Motor neuron (in vitro differentiated cells): Measurements from ENCODE around the gene RFTN1. TPM values are rescaled to one million over a fixed set of nuclear protein-coding genes. Genes with fewer than 3 reads are reported as not detected.
A peak's percentile ranks its signal among the peaks of the same experiment; 100 is the strongest.

ENCODE experiments used
- ATAC-seq, 8 experiments: fragments of 200-7000 bp; cut with Tn5 transposase; replicated peaks in 6 of 8; 2 replicates each; pipeline ENCODE4 v1.8.0; 2021; ENCODE audit warnings: mild to moderate bottlenecking in 8 of 8, moderate library complexity in 8 of 8
- H3K27ac ChIP-seq, 2 donors: fragments of 250-450 bp; sonication (Bioruptor Pico); 2 replicates each; pipeline ENCODE4 v1.9.0; 2021; ENCODE audit warnings: antibody characterized with exemption in 2 of 2, mild to moderate bottlenecking in 2 of 2, moderate library complexity in 1 of 2
- H3K4me1 ChIP-seq, 2 donors: fragments of 250-450 bp; sonication (Bioruptor Pico); replicated peaks in 1 of 2; 2 replicates each; pipeline ENCODE4 v1.6.1; 2021; ENCODE audit warnings: antibody characterized with exemption in 2 of 2, mild to moderate bottlenecking in 2 of 2, moderate library complexity in 1 of 2
- H3K4me3 ChIP-seq, 5 donors: fragments of 250-450 bp; sonication (Bioruptor Pico); 2 replicates each; pipeline ENCODE4 v1.9.0; 2021; ENCODE audit warnings: antibody characterized with exemption in 5 of 5, mild to moderate bottlenecking in 5 of 5, moderate library complexity in 4 of 5
- WGBS, 10 experiments: fragments of 450-650 bp; shearing (Covaris generic); methylation state at CpG; one replicate each; pipeline ENCODE4 v1.0.0; 2022; 5-methylcytosine and 5-hydroxymethylcytosine counted together
- in situ Hi-C, 9 experiments: fragments of 400-800 bp; cut with MboI; loops; one replicate each; pipeline ENCODE4 v1.15.0; 2021; ENCODE audit warnings: low sequenced_read_pairs in 9 of 9, low pct_unique_long_range_greater_than_20kb in 2 of 9; ENCODE audit not compliant: unreplicated experiment in 9 of 9
- total RNA-seq, 8 experiments: library from RNA; unstranded; fragments of 300-600 nt; gene quantifications; 2 replicates each; pipeline versions ENCODE4 v1.2.3 to v1.2.4, GENCODE V29; 2022

The RFTN1 gene
- total RNA-seq, 8 experiments from 2014 or later, result 2.4 to 27.9 (median 6.7) TPM

DNA sequence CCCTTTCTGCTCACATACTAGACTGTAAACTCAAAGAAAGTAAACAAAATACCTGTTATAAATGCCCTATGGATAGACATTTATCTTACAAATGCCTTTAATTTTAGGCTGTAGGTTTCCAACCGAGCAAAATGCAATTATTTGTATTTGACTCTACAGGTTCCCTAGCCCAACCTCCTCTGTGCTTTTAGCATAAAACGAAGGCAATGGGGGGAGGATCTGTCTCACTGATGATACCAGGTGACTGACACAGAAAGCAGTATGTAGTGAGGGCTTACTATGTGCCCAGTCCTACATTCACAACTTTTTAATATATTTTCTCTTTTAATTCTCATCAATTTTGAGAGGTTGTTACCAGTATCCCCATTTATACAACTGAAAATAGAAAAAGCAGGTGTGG is 161.1 kb downstream of the RFTN1 start:
- no peak for ATAC-seq
- in situ Hi-C loops, result no loop called here
- peaks cover under 1 to 5% of the 10 kb centered on the region in 2 donors for H3K4me1 ChIP-seq
- no peak overlapping the region for H3K4me3 ChIP-seq
- 0 to 100% (median 61%) methylated on average over 1 to 2 of the region's 2 CpGs; no CpG with 5 or more reads in 2 of the 10 experiments for WGBS, 10 experiments
- H3K27ac ChIP-seq, result no peak overlapping the region

DNA sequence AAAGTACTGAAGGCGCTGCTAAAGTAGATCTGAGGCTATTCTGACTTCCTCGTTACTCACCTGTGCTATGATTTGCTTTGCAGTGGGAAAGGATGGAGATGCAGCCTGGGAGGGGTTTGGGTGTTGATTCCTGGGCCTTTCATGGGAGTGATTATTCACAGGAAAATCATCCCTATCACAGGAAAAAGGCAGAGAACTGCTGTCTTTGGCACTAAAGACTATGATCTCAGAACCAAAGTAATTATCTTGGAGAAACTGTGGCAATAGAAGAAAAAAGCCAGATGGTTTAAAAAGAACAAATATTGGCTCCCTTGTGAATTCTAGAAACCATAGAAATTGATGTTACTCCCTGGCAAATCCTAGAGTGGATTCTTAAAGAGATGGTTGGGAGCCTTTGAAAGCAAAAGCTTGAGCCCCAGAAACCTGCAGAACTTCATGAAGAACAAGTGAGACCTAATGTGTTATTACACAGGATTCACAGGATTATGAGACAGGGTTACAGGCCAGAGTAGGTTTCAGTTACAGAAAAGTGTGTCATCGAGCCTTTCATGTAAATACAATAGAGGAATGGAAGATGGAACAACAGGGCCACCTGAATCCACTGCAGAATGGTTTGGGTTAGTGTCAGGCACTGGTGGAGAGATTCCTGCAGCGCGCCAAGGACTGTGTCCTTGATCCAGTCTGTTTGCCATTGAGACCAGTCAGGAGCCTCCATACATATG is 162.7 kb downstream of the RFTN1 start:
- ATAC-seq, result peak in 2 of 8 experiments; percentile 29 to 49
- peaks cover 0 to 1% of the 10 kb centered on the region in 2 donors for H3K4me1 ChIP-seq
- H3K4me3 ChIP-seq, result no peak overlapping the region
- 17 to 100% (median 93%) methylated on average over 1 to 5 of the region's 5 CpGs; no CpG with 5 or more reads in 2 of the 10 experiments for WGBS, 10 experiments
- H3K27ac ChIP-seq, result no peak overlapping the region
- in situ Hi-C loops, result no loop called here

DNA sequence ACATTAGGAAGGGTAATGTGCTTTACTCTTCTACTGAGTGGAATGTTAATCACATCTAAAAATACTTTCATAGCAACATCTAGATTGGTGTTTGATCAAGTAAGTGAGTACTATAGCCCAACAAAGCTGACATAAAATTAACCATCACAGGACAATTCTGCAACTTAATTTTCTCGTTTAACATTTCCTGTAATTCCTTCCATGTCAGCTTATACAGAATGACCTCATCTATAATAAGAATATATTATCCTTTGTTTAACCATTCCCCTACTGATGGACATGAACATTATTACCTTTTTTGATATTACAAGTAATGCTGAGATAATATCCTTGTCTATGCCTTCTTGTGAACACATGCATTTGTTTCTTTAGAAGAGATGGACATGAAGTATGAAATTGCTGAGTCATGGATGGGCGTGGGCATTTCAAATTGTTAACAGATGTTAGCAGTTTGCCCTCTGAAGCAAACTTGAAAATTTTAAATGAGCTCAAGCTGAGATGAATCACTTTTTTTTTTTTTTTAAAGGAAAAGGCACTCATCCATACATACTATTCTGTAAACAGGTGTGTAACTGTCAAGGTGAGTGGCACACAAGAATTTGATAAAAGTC is 163.4 kb downstream of the RFTN1 start:
- 0 to 93% (median 11%) methylated on average over 1 to 2 of the region's 2 CpGs; no CpG with 5 or more reads in 2 of the 10 experiments for WGBS, 10 experiments
- ATAC-seq, result peak in 3 of 8 experiments; percentile 81 to 90 (median 85)

DNA sequence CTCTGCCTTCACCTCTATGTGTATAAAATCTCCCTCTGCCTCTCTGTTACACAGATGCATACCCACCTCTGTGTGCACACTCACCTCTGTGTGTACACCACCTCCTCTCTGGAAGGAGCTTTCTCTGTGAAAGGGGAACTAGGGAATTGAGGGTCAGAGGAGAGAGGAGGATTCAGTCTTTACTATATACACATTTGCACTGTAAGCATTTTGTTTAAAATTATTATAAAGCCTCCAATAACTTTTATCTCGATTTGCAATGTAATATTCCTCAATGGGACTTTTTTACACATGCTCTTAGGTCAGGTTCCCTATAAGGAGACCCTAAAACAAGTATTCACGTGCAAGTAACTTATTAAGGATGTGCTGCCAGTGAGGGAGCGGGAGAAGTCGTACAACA is 166.0 kb downstream of the RFTN1 start:
- WGBS, 10 experiments, result 80 to 100% (median 89%) methylated on average over 2 to 4 of the region's 4 CpGs; no CpG with 5 or more reads in 1 of the 10 experiments
- no peak overlapping the region for H3K4me3 ChIP-seq
- peaks cover 4 to 10% of the 10 kb centered on the region in 2 donors for H3K4me1 ChIP-seq
- no peak for ATAC-seq
- in situ Hi-C loops, result no loop called here
- no peak overlapping the region for H3K27ac ChIP-seq

More for the DNA sequence above, 163.4 kb downstream of the RFTN1 start:
- H3K27ac ChIP-seq, result no peak overlapping the region
- H3K4me3 ChIP-seq, result no peak overlapping the region
- H3K4me1 ChIP-seq, result peaks cover 1 to 8% of the 10 kb centered on the region in 2 donors
- in situ Hi-C loops, result no loop called here

DNA sequence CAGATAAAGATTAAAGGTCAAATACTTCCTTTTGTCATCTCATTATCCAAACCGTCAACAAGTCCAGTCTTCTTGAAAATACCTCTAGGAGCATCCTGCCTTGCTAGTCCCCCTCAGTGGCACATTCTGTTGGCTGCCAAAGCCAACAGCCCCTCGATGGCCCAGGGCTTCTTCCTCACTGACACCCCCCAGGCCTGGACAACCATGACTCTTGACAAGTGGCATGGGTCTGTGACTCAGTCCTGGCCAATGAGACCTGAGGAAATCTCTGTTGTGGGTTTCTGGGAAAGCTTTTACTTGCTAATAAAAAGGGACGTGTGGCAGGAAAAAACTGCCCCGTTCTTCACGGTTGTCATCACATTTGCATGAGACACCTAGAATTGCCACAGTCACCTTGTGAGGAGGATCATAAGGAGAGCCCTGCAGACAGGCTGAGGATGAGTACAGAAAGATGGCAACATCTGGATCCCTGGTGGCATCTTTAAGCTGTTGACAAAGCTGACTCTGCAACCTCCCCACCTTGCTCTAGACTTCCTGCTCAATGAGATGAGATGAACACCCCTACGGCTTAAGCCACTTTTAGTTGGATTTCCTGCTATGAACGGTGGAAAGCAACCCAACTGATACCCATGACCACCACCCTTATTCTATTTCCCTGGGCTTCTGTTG is 167.0 kb downstream of the RFTN1 start:
- no peak for ATAC-seq

DNA sequence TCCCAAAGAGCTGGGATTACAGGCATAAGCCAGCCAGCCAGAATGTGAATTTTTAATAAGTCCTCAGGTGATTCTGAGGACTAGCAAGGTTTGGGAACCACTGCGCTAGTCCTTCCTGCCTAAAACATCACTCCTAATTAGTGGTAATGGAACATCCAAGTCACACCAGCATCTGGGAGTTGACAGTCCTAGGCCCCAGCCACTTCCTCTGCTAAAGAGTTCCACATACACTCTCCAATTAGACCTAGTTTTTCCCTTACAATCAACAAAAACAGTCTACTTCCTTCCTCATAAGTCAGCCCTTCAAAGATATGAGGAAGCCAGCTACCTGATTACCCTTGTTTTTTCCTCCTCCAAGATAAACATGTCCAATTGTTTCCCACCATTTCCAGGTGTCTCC is 170.4 kb downstream of the RFTN1 start:
- H3K27ac ChIP-seq, result no peak overlapping the region
- ATAC-seq, result no peak
- in situ Hi-C loops, result no loop called here
- peaks cover 4 to 16% of the 10 kb centered on the region in 2 donors for H3K4me1 ChIP-seq
- WGBS, 10 experiments, result 80 to 100% (median 88%) methylated on average over 1 of the region's 1 CpG; no CpG with 5 or more reads in 7 of the 10 experiments
- no peak overlapping the region for H3K4me3 ChIP-seq

More for the DNA sequence above, 167.0 kb downstream of the RFTN1 start:
- Histone ChIP-seq H3K27ac (no peak overlapping the region), H3K4me1 (peaks cover 4 to 10% of the 10 kb centered on the region in 2 donors), H3K4me3 (no peak overlapping the region)
- WGBS, 10 experiments, result 84 to 100% (median 93%) methylated on average over 1 to 6 of the region's 7 CpGs; no CpG with 5 or more reads in 2 of the 10 experiments
- in situ Hi-C loops, result no loop called here

DNA sequence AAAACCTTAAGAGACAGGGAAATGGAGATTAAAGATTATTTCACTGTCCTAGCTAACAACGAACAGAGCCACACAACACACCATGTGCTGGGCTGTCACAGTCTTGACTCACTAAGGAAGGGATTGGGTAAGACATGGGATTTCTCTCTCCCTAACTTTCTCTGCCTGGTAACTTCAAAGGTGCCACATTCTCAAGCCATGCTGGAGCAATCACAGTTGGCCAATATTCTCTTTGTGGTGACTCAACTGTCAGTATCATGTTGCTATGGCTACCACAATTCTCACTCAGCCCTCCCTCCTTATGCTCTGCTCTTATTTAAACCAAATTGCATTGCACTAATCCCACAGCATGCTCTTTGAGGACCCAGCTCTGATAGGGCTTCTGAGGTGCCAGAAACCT is 174.5 kb downstream of the RFTN1 start:
- Histone ChIP-seq H3K4me3 (no peak overlapping the region), H3K27ac (no peak overlapping the region), H3K4me1 (peaks cover 0 to 7% of the 10 kb centered on the region in 2 donors)
- in situ Hi-C loops, result no loop called here
- peak; percentile 43 to 99 (median 70) for ATAC-seq
- 25 to 100% (median 82%) methylated on average over 1 of the region's 1 CpG; no CpG with 5 or more reads in 5 of the 10 experiments for WGBS, 10 experiments

DNA sequence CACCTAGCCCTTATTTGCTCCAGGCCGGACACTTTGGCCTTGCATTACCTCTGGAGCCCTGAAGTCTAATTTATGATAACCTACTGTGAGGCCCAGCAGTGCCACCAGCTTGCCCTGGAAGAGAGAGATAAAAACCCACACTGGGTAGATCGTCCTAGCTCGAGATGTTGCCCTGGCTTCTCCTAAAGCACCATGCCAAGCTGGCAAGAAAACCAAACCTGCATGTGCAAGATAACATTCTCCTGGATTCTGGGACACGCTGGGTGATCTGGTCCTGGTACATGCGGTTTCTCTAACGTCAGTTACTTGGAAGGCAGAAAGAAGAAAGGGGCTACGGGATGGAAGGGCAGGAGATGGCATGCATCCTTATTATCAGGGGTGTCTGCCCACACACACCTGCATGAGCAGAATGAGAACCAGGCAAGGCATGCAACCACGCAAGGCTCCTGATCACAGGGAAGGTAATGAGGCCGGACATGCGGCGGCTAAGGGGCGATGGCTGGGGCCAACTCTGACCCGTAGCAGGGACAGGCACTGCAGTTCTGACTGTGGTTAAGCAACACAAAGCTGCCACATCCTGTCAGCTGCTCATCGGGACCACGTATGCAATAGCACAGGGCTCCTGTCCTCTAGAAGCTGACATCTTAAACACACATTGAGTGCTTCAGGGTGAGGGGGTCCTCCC is 175.5 kb downstream of the RFTN1 start:
- Histone ChIP-seq H3K4me3 (no peak overlapping the region), H3K27ac (no peak overlapping the region), H3K4me1 (peaks cover 4 to 10% of the 10 kb centered on the region in 2 donors)
- ATAC-seq, result no peak
- in situ Hi-C loops, result no loop called here
- 71 to 100% (median 100%) methylated on average over 2 to 13 of the region's 15 CpGs; no CpG with 5 or more reads in 2 of the 10 experiments for WGBS, 10 experiments

DNA sequence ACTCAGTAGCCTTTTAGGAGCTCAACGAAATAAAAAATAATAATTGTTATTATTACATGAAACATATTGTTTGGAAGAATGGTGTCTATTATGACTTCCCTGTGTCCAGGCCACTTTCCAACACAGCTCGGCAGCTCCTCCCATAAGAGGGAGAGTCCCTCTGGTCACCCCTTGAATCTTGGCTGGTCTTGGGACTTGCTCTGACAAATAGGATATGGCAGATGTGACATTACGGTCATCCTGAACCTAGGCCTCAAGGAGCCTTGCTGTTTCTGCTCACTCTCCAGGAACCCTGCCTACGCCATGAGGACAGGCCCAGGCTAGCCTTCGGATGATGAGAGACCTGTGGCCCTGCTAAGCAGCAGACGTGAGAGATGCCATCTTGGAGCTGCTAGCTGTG is 176.7 kb downstream of the RFTN1 start:
- 60 to 100% (median 87%) methylated on average over 1 to 6 of the region's 6 CpGs; no CpG with 5 or more reads in 4 of the 10 experiments for WGBS, 10 experiments
- no peak overlapping the region for H3K4me3 ChIP-seq
- ATAC-seq, result no peak
- no peak overlapping the region for H3K27ac ChIP-seq
- in situ Hi-C loops, result no loop called here
- peaks cover 8 to 14% of the 10 kb centered on the region in 2 donors for H3K4me1 ChIP-seq

DNA sequence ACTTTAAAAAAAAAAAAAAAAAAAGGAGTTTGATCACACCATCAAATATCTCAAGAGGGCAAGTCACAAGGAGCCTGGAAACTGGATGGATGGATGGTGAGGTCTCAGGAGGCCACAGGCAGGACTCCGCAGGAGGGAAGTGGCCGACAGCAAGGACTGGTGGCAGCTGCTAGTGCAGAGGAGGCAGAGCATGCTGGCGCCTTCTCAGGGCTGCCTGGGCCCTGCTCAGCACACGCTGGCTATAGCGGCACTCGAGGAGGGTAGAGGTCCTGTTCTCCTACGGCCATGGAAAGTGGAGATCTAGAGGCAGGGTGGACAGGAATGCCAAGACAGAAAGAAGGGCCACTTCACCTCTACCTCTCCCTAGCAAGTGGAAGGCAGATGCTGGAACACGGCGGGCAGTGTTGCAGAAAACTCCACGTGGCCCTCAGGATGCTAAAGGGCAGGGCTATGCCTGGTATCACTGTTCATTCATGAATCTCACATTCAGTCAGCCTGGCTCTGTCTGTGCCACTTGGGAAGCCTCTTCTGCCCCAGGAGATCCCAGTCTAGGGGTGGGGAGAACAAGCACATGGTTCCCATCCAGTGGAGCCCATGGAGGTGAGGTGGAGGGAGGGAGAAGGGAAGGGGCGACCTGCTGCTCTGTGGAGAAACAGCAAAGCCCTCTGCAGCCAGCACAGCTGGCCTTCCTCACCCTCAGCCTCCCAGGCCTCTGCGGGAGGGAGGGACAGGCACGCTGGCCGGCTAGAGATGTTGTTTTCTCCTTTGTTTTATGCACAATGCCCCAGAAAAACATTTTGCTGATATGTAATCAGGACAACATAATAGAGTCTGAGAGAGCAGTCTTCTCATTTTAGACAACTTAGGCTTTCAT is 177.5 kb downstream of the RFTN1 start:
- in situ Hi-C loops, result no loop called here
- WGBS, 10 experiments, result 50 to 100% (median 78%) methylated on average over 1 to 6 of the region's 14 CpGs; no CpG with 5 or more reads in 2 of the 10 experiments
- no peak for ATAC-seq
- Histone ChIP-seq H3K4me3 (no peak overlapping the region), H3K27ac (no peak overlapping the region), H3K4me1 (peaks cover 8 to 14% of the 10 kb centered on the region in 2 donors)

DNA sequence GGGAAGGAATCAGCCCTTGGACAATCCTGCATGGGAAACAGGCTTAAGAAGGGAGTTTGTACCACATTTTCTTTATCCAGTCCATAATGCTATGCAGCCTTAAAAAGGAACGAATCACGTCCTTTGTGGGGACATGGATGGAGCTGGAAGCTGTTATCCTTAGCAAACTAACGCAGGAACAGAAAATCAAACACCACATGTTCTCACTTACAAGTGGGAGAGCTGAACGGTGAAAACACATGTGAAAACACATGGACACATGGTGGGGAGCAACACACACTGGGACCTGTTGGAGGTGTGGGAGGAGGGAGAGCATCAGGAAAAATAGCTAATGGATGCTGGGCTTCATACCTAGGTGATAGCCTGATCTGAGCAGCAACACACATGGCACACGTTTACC is 178.2 kb downstream of the RFTN1 start:
- in situ Hi-C loops, result no loop called here
- H3K4me3 ChIP-seq, result no peak overlapping the region
- ATAC-seq, result no peak
- H3K27ac ChIP-seq, result no peak overlapping the region
- 0 to 100% (median 85%) methylated on average over 1 to 4 of the region's 5 CpGs; no CpG with 5 or more reads in 3 of the 10 experiments for WGBS, 10 experiments
- peaks cover 13 to 15% of the 10 kb centered on the region in 2 donors for H3K4me1 ChIP-seq

DNA sequence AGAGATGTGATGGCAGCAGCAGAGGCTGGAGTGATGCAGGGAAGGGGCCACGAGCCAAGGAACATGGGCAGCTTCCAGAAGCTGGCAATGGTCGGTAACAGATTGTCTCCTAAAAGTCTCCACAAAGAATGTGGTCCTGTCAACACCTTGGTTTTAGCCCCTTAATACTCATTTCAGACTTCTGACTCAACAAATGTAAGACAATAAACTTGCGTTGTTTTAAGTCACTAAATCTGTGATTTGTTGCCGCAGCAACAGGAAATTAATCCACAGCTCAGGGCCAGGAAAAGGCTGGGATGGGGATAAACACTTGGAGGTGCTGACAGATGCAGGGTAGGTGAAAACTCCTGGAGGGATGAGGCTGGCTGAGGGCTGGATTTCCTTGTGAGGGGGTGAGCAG is 178.6 kb downstream of the RFTN1 start:
- Histone ChIP-seq H3K4me3 (no peak overlapping the region), H3K27ac (no peak overlapping the region), H3K4me1 (peaks cover 17 to 19% of the 10 kb centered on the region in 2 donors)
- peak in 1 of 8 experiments; percentile 40 for ATAC-seq
- in situ Hi-C loops, result no loop called here
- 14 to 95% (median 63%) methylated on average over 1 to 3 of the region's 4 CpGs; no CpG with 5 or more reads in 2 of the 10 experiments for WGBS, 10 experiments
